Mammary epithelial cell (primary cell): ENCODE data around the gene BARX1.

Experiments
- EZH2 ChIP-seq: IDR thresholded peaks from 2 replicates; pipeline ENCODE4 v1.6.1; 2012; ENCODE audit warnings: low read length, inconsistent platforms, borderline replicate concordance
- TF ChIP-seq, protein P1 (sequence below), 2 donors: IDR thresholded peaks in 1 of 2; conservative IDR thresholded peaks in 1 of 2; 2 replicates each; pipeline ENCODE4 v1.5.1; 2011 to 2012; ENCODE audit warnings: inconsistent platforms in 2 of 2, low read length in 2 of 2, mild to moderate bottlenecking in 2 of 2, control low read depth in 1 of 2, low read depth in 1 of 2; ENCODE audit not compliant: insufficient read depth in 1 of 2; ENCODE audit errors: extremely low read depth in 1 of 2

DNA sequence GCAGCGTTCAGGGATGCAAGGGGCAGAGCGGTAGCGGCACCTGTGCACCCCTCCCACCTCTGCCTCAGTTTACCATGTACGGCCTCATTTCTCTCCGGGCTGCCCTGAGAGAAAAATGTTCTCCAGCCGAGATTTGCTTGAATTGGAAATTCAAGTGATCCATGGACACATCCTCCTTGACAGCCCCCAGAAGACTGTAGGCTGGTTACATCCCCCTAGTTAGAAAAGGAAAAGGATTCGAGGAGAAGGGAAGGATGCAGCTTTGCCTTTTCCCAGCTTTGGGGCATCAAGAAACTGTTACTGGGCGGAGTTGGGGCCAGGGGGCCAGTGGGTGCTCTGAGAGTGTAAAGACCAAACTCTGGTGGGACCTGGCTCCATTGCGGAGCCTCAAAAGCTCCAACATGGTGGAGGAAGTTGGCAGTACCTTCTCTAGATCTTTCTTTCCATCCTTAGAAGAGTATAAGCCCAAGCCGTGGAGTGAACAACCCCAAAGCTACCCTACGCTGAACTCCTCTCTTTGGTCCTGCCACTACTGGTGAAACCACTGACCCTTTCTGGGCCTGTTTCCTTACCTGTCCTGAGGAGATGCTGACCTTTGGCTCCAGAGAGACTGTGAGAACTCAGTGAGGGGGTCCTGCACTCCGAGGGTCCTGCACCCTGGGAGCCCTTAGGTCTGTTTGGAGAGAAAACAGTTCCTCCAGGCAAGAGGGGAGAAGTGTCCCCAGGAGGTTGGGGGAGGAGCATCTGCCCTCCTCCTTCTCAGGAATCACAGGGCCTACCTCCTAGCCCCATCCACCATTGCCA is 1.0 kb upstream of the BARX1 start:
- TF ChIP-seq, protein P1, sequence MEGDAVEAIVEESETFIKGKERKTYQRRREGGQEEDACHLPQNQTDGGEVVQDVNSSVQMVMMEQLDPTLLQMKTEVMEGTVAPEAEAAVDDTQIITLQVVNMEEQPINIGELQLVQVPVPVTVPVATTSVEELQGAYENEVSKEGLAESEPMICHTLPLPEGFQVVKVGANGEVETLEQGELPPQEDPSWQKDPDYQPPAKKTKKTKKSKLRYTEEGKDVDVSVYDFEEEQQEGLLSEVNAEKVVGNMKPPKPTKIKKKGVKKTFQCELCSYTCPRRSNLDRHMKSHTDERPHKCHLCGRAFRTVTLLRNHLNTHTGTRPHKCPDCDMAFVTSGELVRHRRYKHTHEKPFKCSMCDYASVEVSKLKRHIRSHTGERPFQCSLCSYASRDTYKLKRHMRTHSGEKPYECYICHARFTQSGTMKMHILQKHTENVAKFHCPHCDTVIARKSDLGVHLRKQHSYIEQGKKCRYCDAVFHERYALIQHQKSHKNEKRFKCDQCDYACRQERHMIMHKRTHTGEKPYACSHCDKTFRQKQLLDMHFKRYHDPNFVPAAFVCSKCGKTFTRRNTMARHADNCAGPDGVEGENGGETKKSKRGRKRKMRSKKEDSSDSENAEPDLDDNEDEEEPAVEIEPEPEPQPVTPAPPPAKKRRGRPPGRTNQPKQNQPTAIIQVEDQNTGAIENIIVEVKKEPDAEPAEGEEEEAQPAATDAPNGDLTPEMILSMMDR (conservative IDR thresholded peaks at IDR 0.05 in 1 of 2, IDR thresholded peaks at IDR 0.05 in 1 of 2; ENCODE audit: extremely low read depth in 1 of 2, insufficient read depth in 1 of 2, low read depth in 1 of 2, low read length in 2 of 2): no peak
- no peak for TF ChIP-seq EZH2
